ENCODE data around the gene TMEM89.

The TMEM89 gene

GRCh38 chr3:48617559-48617958 is 4.0 kb downstream of the TMEM89 start:
- H3K4me3 ChIP-seq (ENCODE audit: low read length) = no peak overlapping the region
- TF ChIP-seq CTCF (IDR thresholded peaks at IDR 0.05; ENCODE audit: insufficient read depth, low read depth, low read length, missing control alignments) = no peak
- no peak for DNase-seq (ENCODE audit: low read depth)

- no peak for TF ChIP-seq CTCF (IDR thresholded peaks at IDR 0.05; ENCODE audit: insufficient read depth, low read depth, low read length, missing control alignments)
- peak; percentile 87 for DNase-seq (ENCODE audit: low read depth)
- no peak overlapping the region for H3K4me3 ChIP-seq (ENCODE audit: low read length)
Measured at GRCh38 chr3:48614044-48614443, 7.5 kb downstream of the TMEM89 start.

- H3K4me3 ChIP-seq (ENCODE audit: low read length) = no peak overlapping the region
- TF ChIP-seq CTCF (IDR thresholded peaks at IDR 0.05; ENCODE audit: insufficient read depth, low read depth, low read length, missing control alignments) = no peak
- DNase-seq (ENCODE audit: low read depth) = no peak
Measured at GRCh38 chr3:48612309-48612708, 9.3 kb downstream of the TMEM89 start.

GRCh38 chr3:48609088-48610005 is 12.2 kb downstream of the TMEM89 start, which contains the start of gene UQCRC1:
Gene UQCRC1 (minus strand): TSS chr3:48609646. CDS start chr3:48609620, 26 bp downstream.
- peak; percentile 94 for DNase-seq (ENCODE audit: low read depth)
- peak; percentile 72 for TF ChIP-seq CTCF (IDR thresholded peaks at IDR 0.05; ENCODE audit: insufficient read depth, low read depth, low read length, missing control alignments)

GRCh38 chr3:48607519-48607918 is 14.1 kb downstream of the TMEM89 start:
- no peak overlapping the region for H3K4me3 ChIP-seq (ENCODE audit: low read length)
- peak; percentile 30 for DNase-seq (ENCODE audit: low read depth)
- no peak for TF ChIP-seq CTCF (IDR thresholded peaks at IDR 0.05; ENCODE audit: insufficient read depth, low read depth, low read length, missing control alignments)

More at GRCh38 chr3:48609088-48610005, 12.2 kb downstream of the TMEM89 start, which contains the start of gene UQCRC1:
- H3K4me3 ChIP-seq (ENCODE audit: low read length) = peak within 1 kb of the TSS; percentile 98

GRCh38 chr3:48601622-48601994 is 20.0 kb downstream of the TMEM89 start:
- no peak for DNase-seq (ENCODE audit: low read depth)
- TF ChIP-seq CTCF (IDR thresholded peaks at IDR 0.05; ENCODE audit: insufficient read depth, low read depth, low read length, missing control alignments) = no peak
- no peak overlapping the region for H3K4me3 ChIP-seq (ENCODE audit: low read length)
